Transverse colon (tissue), 4 donors: ENCODE data around the gene OBSL1. TPM values are rescaled to one million over a fixed set of nuclear protein-coding genes. Genes with fewer than 3 reads are reported as not detected.

Experiments
- DNase-seq: peaks from one replicate; pipeline ENCODE4 v3.0.0-alpha.2; 2019
- H3K27ac ChIP-seq, 4 donors: fragments of 200-600 bp; sonication (generic); 2 replicates each; pipeline ENCODE4 v1.5.1; 2016 to 2018; ENCODE audit warnings: inconsistent platforms in 4 of 4
- H3K27me3 ChIP-seq: fragments of 200-600 bp; sonication (generic); 2 replicates; pipeline ENCODE4 v1.5.1; 2017; ENCODE audit warnings: inconsistent platforms
- H3K36me3 ChIP-seq, 4 donors: fragments of 200-600 bp; sonication (generic); 2 replicates each; pipeline ENCODE4 v1.5.1; 2017 to 2019; ENCODE audit warnings: inconsistent platforms in 4 of 4
- H3K4me1 ChIP-seq, 4 donors: fragments of 200-600 bp; sonication (generic); 2 replicates each; pipeline ENCODE4 v1.5.1; 2017 to 2020; ENCODE audit warnings: inconsistent platforms in 4 of 4
- H3K4me3 ChIP-seq, 4 donors: fragments of 200-600 bp; sonication (generic); 1 replicate in 1 of 4; 2 replicates in 3 of 4; pipeline versions ENCODE4 v1.5.1 to v1.6.1; 2017 to 2019; ENCODE audit warnings: inconsistent platforms in 4 of 4
- H3K9me3 ChIP-seq, 2 donors: fragments of 200-600 bp; sonication (generic); 2 replicates each; pipeline ENCODE4 v1.5.1; 2017 to 2019; ENCODE audit warnings: inconsistent platforms in 2 of 2
- EP300 ChIP-seq: sonication (generic); formaldehyde crosslinking; IDR thresholded peaks from one replicate; pipeline ENCODE4 v1.6.1; 2017; ENCODE audit warnings: antibody characterized with exemption, low read depth
- POLR2A ChIP-seq: fragments of 450-650 bp; IDR thresholded peaks from one replicate; pipeline ENCODE4 v1.6.1; 2016; ENCODE audit warnings: antibody characterized with exemption, mild to moderate bottlenecking, moderate library complexity
- POLR2AphosphoS5 ChIP-seq, 3 donors: sonication (generic); formaldehyde crosslinking; IDR thresholded peaks; one replicate each; pipeline ENCODE4 v1.6.1; 2016; ENCODE audit warnings: antibody characterized with exemption in 3 of 3
- WGBS, 2 donors: methylation state at CpG; one replicate each; pipeline ENCODE4 v1.1.5; 2018; ENCODE audit warnings: low coverage in 1 of 2; 5-methylcytosine and 5-hydroxymethylcytosine counted together
- in situ Hi-C, 4 donors: fragments of 200-750 bp; cut with MboI; loops; one replicate each; pipeline versions ENCODE4 v1.15.0 to v1.15.1; 2017; ENCODE audit warnings: low sequenced_read_pairs in 3 of 4, low pct_ligation_motif_present in 1 of 4, low pct_unique_long_range_greater_than_20kb in 1 of 4
- intact Hi-C: fragments of 100-400 bp; cut with DNase I; formaldehyde crosslinking; loops from one replicate; pipeline ENCODE4 v1.15.1; 2023; ENCODE audit warnings: low total_unique reads
- total RNA-seq, 4 donors: library from RNA; depleted of rRNA; stranded (reverse); fragments of >200 nt; gene quantifications; one replicate each; pipeline ENCODE4 v1.1.0, GENCODE V29; 2016
- TF ChIP-seq, protein P1 (sequence below), 5 experiments: fragments of 200-600 bp in 3 of 5; fragments of 450-650 bp in 2 of 5; sonication (generic) in 3 of 5; IDR thresholded peaks; 1 replicate in 2 of 5; 2 replicates in 3 of 5; pipeline ENCODE4 v1.5.1; 2016 to 2017; ENCODE audit warnings: antibody characterized with exemption in 5 of 5, inconsistent platforms in 3 of 5, mild to moderate bottlenecking in 2 of 5, moderate library complexity in 1 of 5

The OBSL1 gene
- total RNA-seq, 4 donors from 2014 or later: 18.1 to 57.2 (median 19.0) TPM

DNA sequence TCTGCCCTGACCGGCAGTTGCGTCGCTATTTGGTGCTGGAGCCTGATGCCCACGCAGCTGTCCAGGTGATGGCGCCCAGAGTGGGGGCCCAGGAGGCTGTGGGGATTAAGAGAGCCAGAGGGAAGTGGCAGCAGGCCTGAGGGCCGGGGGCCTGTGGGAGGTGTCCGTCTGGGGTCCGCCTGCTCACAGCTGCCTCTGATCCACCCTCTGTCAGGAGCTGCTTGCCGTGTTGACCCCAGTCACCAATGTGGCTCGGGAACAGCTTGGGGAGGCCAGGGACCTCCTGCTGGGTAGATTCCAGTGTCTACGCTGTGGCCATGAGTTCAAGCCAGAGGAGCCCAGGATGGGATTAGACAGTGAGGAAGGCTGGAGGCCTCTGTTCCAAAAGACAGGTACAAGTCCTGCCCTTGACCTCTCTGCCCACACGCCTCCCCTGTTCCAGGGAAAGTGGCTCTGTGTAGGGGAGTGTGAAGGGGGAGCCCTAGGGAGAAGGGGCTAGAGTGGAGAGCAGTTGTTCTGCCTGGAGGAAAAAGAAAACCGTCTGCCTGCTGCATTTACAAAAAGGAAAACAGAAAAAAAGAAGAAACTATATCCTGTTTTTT lies 37.9 kb upstream of the OBSL1 start:
- Histone ChIP-seq H3K9me3 (no peaks in the 10 kb centered on the region), H3K27ac (no peak overlapping the region), H3K27me3 (no peaks in the 10 kb centered on the region), H3K36me3 (peaks cover 0 to 43% (median 10%) of the 10 kb centered on the region in 4 donors), H3K4me1 (no peaks in the 10 kb centered on the region), H3K4me3 (no peak overlapping the region)
- no peak for DNase-seq
- WGBS, 2 donors: 33 to 92% methylated on average over 1 to 13 of the region's 13 CpGs
- TF ChIP-seq EP300 (no peak), POLR2A (no peak), POLR2AphosphoS5 (IDR thresholded peaks at IDR 0.05) (no peak)
- TF ChIP-seq, protein P1, sequence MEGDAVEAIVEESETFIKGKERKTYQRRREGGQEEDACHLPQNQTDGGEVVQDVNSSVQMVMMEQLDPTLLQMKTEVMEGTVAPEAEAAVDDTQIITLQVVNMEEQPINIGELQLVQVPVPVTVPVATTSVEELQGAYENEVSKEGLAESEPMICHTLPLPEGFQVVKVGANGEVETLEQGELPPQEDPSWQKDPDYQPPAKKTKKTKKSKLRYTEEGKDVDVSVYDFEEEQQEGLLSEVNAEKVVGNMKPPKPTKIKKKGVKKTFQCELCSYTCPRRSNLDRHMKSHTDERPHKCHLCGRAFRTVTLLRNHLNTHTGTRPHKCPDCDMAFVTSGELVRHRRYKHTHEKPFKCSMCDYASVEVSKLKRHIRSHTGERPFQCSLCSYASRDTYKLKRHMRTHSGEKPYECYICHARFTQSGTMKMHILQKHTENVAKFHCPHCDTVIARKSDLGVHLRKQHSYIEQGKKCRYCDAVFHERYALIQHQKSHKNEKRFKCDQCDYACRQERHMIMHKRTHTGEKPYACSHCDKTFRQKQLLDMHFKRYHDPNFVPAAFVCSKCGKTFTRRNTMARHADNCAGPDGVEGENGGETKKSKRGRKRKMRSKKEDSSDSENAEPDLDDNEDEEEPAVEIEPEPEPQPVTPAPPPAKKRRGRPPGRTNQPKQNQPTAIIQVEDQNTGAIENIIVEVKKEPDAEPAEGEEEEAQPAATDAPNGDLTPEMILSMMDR (IDR thresholded peaks at IDR 0.05): no peak
- intact Hi-C loops (no loop called here), in situ Hi-C loops (no loop called here)

DNA sequence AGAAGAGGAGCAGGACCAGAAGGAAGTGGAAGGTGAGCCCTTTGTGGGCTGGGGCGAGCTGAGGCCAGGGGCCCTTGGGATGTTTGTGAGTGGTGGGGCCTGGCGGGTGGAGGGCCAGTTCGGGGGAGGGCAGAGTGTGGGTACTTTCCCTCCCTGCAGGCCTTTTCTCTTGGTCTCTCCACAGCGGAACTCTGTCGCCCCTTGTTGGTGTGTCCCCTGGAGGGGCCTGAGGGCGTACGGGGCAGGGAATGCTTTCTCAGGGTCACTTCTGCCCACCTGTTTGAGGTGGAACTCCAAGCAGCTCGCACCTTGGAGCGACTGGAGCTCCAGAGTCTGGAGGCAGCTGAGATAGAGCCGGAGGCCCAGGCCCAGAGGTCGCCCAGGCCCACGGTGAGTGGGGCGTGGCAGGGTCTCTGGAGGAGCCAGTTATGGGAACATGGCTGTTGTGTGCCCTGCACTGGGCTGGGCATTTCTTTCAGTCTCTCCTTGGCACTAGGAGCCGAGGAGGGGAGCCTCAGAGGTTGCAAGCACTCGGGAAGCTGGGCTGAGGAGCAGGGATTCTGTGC lies 37.1 kb upstream of the OBSL1 start:
- no peak for TF ChIP-seq POLR2A
- no peak for TF ChIP-seq EP300
- TF ChIP-seq POLR2AphosphoS5 (IDR thresholded peaks at IDR 0.05): no peak
- TF ChIP-seq, protein P1 (IDR thresholded peaks at IDR 0.05): no peak
- H3K9me3 ChIP-seq: no peaks in the 10 kb centered on the region
- intact Hi-C loops: no loop called here
- no peak for DNase-seq
- H3K4me3 ChIP-seq: no peak overlapping the region
- H3K27me3 ChIP-seq: no peaks in the 10 kb centered on the region
- H3K4me1 ChIP-seq: no peaks in the 10 kb centered on the region
- H3K36me3 ChIP-seq: peaks cover 0 to 42% (median 11%) of the 10 kb centered on the region in 4 donors
- in situ Hi-C loops: no loop called here
- 88% methylated on average over 15 of the region's 15 CpGs; no CpG with 5 or more reads in 1 of the 2 donors for WGBS, 2 donors
- H3K27ac ChIP-seq: no peak overlapping the region

DNA sequence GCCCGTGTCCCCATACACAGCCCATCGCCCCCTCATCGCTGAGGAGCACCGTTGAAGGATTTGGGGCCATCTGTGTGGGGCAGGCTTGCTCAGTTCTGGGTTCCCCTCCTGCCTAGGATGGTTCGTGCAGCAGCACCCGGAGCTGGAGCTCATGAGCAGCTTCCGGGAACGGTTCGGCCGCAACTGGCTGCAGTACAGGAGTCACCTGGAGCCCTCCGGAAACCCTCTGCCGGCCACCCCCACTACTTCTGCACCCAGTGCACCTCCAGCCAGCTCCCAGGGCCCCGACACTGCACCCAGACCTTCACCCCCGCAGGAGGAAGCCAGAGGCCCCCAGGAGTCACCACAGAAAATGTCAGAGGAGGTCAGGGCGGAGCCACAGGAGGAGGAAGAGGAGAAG lies 36.6 kb upstream of the OBSL1 start:
- in situ Hi-C loops (no loop called here), intact Hi-C loops (no loop called here)
- TF ChIP-seq POLR2A: no peak
- TF ChIP-seq POLR2AphosphoS5 (IDR thresholded peaks at IDR 0.05): no peak
- TF ChIP-seq, protein P1 (IDR thresholded peaks at IDR 0.05): no peak
- no peak for TF ChIP-seq EP300
- Histone ChIP-seq H3K36me3 (peaks cover 0 to 42% (median 13%) of the 10 kb centered on the region in 4 donors), H3K27me3 (no peaks in the 10 kb centered on the region), H3K4me1 (no peaks in the 10 kb centered on the region), H3K4me3 (no peak overlapping the region), H3K9me3 (no peaks in the 10 kb centered on the region), H3K27ac (no peak overlapping the region)
- 94% methylated on average over 15 of the region's 15 CpGs; no CpG with 5 or more reads in 1 of the 2 donors for WGBS, 2 donors
- DNase-seq: no peak

DNA sequence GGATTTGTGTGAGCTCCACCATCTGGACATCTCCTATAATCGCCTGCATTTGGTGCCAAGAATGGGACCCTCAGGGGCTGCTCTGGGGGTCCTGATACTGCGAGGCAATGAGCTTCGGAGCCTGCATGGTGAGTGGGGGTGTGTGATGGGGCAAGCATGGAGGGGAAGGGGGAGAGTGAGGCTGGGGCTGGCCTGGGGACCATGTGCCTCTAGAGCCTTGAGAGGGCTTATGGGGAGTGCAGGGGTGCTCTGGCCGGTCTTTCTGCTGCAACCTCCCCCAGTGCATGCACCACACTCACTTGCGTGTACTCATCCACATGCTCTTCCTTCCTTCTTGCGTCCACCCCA lies 34.2 kb upstream of the OBSL1 start:
- 87% methylated on average over 6 of the region's 6 CpGs; no CpG with 5 or more reads in 1 of the 2 donors for WGBS, 2 donors
- Histone ChIP-seq H3K4me3 (no peak overlapping the region), H3K27me3 (no peaks in the 10 kb centered on the region), H3K4me1 (no peaks in the 10 kb centered on the region), H3K9me3 (no peaks in the 10 kb centered on the region), H3K27ac (no peak overlapping the region), H3K36me3 (peaks cover 0 to 59% (median 20%) of the 10 kb centered on the region in 4 donors)
- intact Hi-C loops: no loop called here
- in situ Hi-C loops: no loop called here
- TF ChIP-seq POLR2AphosphoS5 (IDR thresholded peaks at IDR 0.05): no peak
- TF ChIP-seq, protein P1 (IDR thresholded peaks at IDR 0.05): no peak
- TF ChIP-seq POLR2A: no peak
- no peak for TF ChIP-seq EP300
- DNase-seq: no peak
